ENCODE measurements around the gene TEAD1. TPM values are rescaled to one million over a fixed set of nuclear protein-coding genes. Genes with fewer than 3 reads are reported as not detected.

The TEAD1 gene
- 41.9 TPM for total RNA-seq

GRCh38 chr11:12673924-12674570 lies at the start of gene TEAD1:
TSS of gene TEAD1 (plus strand) at chr11:12674421.

Small RNA genes lying within 50 kb of the gene (small RNA-seq; reads per million reads assigned to genes)
- gene RF00424 (ENCODE audit: low replicate concordance), result not detected
